Glutamatergic neuron (in vitro differentiated cells): ENCODE data around the gene KCTD15. TPM values are rescaled to one million over a fixed set of nuclear protein-coding genes. Genes with fewer than 3 reads are reported as not detected.

Experiments
- DNase-seq: peaks from one replicate; pipeline ENCODE4 v3.0.0; 2022
- H3K27ac Mint-ChIP-seq: one replicate; pipeline ENCODE4 v1.8.0; 2020; ENCODE audit warnings: mild to moderate bottlenecking, mixed read lengths, inconsistent platforms; ENCODE audit not compliant: unreplicated experiment
- H3K27me3 Mint-ChIP-seq: one replicate; pipeline ENCODE4 v1.8.0; 2020; ENCODE audit warnings: mild to moderate bottlenecking, moderate library complexity, mixed read lengths, inconsistent platforms; ENCODE audit not compliant: unreplicated experiment
- H3K36me3 Mint-ChIP-seq: one replicate; pipeline ENCODE4 v1.8.0; 2020; ENCODE audit warnings: mild to moderate bottlenecking, mixed read lengths, inconsistent platforms; ENCODE audit not compliant: unreplicated experiment
- H3K4me1 Mint-ChIP-seq: one replicate; pipeline ENCODE4 v1.8.0; 2020; ENCODE audit warnings: mild to moderate bottlenecking, low read depth, mixed read lengths, inconsistent platforms; ENCODE audit not compliant: unreplicated experiment
- H3K4me3 Mint-ChIP-seq: one replicate; pipeline ENCODE4 v1.8.0; 2020; ENCODE audit warnings: mild to moderate bottlenecking, mixed read lengths, inconsistent platforms; ENCODE audit not compliant: unreplicated experiment
- H3K9me3 Mint-ChIP-seq: one replicate; pipeline ENCODE4 v1.8.0; 2020; ENCODE audit warnings: mild to moderate bottlenecking, moderate library complexity, mixed read lengths, inconsistent platforms; ENCODE audit not compliant: unreplicated experiment
- CTCF ChIP-seq: fragments of 200-600 bp; sonication (generic); IDR thresholded peaks from one replicate; pipeline ENCODE4 v1.5.0; 2021; ENCODE audit not compliant: partially characterized antibody, unreplicated experiment
- long read RNA-seq: library from polyadenylated mRNA; unstranded; transcript quantifications from one replicate; pipeline ENCODE4 v2.0.0, GENCODE V29; 2020; ENCODE audit not compliant: unreplicated experiment
- total RNA-seq: library from RNA; stranded (reverse); fragmentation: NEBNext Ultra II Directional; extraction: Animal tissue kit (Norgen Biotek cat#: 25700); gene quantifications from one replicate; pipeline ENCODE4 v1.2.1, GENCODE V29; 2021; ENCODE audit not compliant: unreplicated experiment

The KCTD15 gene
- total RNA-seq = 53.4 TPM
- long read RNA-seq, partial matches to known transcripts = 3 of 9 reads
- long read RNA-seq, other reads (novel, unspliced or antisense) = 5 of 9 reads

- H3K9me3 Mint-ChIP-seq = peaks cover 10% of the 10 kb centered on the region
- peak within 1 kb of the TSS; percentile 93 for H3K4me3 Mint-ChIP-seq
- H3K4me1 Mint-ChIP-seq = peaks cover 32% of the 10 kb centered on the region
- H3K27ac Mint-ChIP-seq = peak within 1 kb of the TSS; percentile 93
- peaks cover 10% of the 10 kb centered on the region for H3K27me3 Mint-ChIP-seq
- H3K36me3 Mint-ChIP-seq = no peaks in the 10 kb centered on the region
- peak; percentile 76 for DNase-seq
- TF ChIP-seq CTCF = no peak
Measured at GRCh38 chr19:33796164-33796875, at the start of gene KCTD15. Gene KCTD15 (plus strand): TSS chr19:33796870. CDS start chr19:33800455, 3,585 bp downstream.

GRCh38 chr19:33747273-33747672, 49.4 kb upstream of the KCTD15 start:
- peaks cover 58% of the 10 kb centered on the region for H3K4me1 Mint-ChIP-seq
- H3K27me3 Mint-ChIP-seq = peaks cover 6% of the 10 kb centered on the region
- H3K27ac Mint-ChIP-seq = peak overlapping the region; percentile 60
- no peaks in the 10 kb centered on the region for H3K36me3 Mint-ChIP-seq
- H3K9me3 Mint-ChIP-seq = peaks cover 17% of the 10 kb centered on the region
- peak overlapping the region; percentile 30 for H3K4me3 Mint-ChIP-seq
- DNase-seq = no peak
- no peak for TF ChIP-seq CTCF

GRCh38 chr19:33748231-33748630, 48.4 kb upstream of the KCTD15 start:
- no peak for DNase-seq
- Mint-ChIP-seq H3K36me3 (no peaks in the 10 kb centered on the region), H3K4me3 (no peak overlapping the region), H3K4me1 (peaks cover 63% of the 10 kb centered on the region), H3K9me3 (peaks cover 23% of the 10 kb centered on the region), H3K27ac (no peak overlapping the region), H3K27me3 (peaks cover 11% of the 10 kb centered on the region)
- no peak for TF ChIP-seq CTCF

GRCh38 chr19:33749016-33749415, 47.7 kb upstream of the KCTD15 start:
- no peaks in the 10 kb centered on the region for H3K36me3 Mint-ChIP-seq
- no peak overlapping the region for H3K4me3 Mint-ChIP-seq
- no peak overlapping the region for H3K27ac Mint-ChIP-seq
- peaks cover 20% of the 10 kb centered on the region for H3K9me3 Mint-ChIP-seq
- no peak for TF ChIP-seq CTCF
- H3K4me1 Mint-ChIP-seq = peaks cover 60% of the 10 kb centered on the region
- DNase-seq = no peak
- peaks cover 11% of the 10 kb centered on the region for H3K27me3 Mint-ChIP-seq

- DNase-seq = no peak
- H3K9me3 Mint-ChIP-seq = peaks cover 20% of the 10 kb centered on the region
- H3K27me3 Mint-ChIP-seq = peaks cover 11% of the 10 kb centered on the region
- peaks cover 57% of the 10 kb centered on the region for H3K4me1 Mint-ChIP-seq
- H3K4me3 Mint-ChIP-seq = no peak overlapping the region
- no peak overlapping the region for H3K27ac Mint-ChIP-seq
- no peaks in the 10 kb centered on the region for H3K36me3 Mint-ChIP-seq
- TF ChIP-seq CTCF = no peak
Measured at GRCh38 chr19:33749619-33750175, 47.0 kb upstream of the KCTD15 start.
